Measurements from ENCODE around the gene PPP2R3C.
"Not testable (repeated sequence)": the region's sequence is repeated elsewhere in the genome, so short reads cannot be mapped to it uniquely, and the experiment has no call there.

The PPP2R3C gene

DNA sequence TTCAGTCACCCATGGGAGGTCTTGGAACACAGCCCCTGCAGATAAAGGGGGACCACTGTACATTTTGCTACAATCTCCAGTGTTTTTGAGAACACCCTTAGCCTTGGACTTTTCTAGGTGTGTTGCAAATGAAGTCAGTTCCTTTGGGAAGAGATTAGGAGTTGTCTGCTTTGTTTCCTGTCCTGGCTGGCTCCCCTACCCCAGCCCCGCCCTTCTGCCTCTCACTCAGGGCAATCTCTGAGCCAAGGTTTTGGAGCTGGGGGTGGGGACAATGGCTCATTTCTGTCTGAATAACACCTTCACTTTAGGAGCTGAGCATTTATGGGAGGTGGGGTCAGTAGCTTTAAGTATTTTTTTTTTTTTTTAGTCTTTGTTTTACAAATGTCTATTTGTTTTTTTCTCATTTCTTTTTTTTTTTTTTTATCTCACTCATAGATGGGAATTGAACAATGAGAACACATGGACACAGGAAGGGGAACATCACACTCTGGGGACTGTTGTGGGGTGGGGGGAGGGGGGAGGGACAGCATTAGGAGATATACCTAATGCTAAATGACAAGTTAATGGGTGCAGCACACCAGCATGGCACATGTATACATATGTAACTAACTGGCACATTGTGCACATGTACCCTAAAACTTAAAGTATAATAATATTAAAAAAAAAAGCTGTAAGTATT lies 60.5 kb downstream of the PPP2R3C start:
- not testable (repeated sequence) for H3K27ac ChIP-seq (ENCODE audit: low read depth, low read length, severe bottlenecking); H3K4me3 ChIP-seq (ENCODE audit: extremely low read depth, insufficient read depth, low read length, poor library complexity, severe bottlenecking); H3K9me3 ChIP-seq (ENCODE audit: control insufficient read depth, low read length)
- Histone ChIP-seq H3K36me3 (ENCODE audit: control insufficient read depth, insufficient read depth, low read length) (peaks cover 42% of the 10 kb centered on the region), H3K4me1 (ENCODE audit: control insufficient read depth, insufficient read depth, low read length, poor library complexity, severe bottlenecking) (peaks cover 11% of the 10 kb centered on the region)
- WGBS, 2 experiments (ENCODE audit: insufficient coverage in 2 of 2) = no CpG with 5 or more reads among the region's 1 CpG

DNA sequence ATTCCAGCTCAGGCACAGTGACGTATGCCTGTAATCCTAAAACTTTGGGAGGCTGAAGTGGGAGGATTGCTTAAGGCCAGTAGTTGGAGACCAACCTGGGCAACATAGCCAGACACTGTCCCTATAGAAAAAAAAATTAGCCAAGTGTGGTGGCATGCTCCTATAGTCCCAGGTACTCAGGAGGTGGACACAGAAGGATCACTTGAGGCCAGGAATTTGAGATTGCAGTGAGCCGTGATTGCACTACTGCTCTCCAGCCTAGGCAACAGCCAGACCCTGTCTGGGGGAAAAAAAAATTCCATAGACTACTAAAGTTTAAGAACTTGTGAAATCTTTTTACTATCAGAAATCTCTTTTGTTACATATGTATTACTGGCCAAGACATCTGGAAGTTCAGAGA lies 69.2 kb downstream of the PPP2R3C start:
- no peak overlapping the region for H3K27ac ChIP-seq (ENCODE audit: low read depth, low read length, severe bottlenecking)
- WGBS, 2 experiments (ENCODE audit: insufficient coverage in 2 of 2) = 100% methylated on average over 1 to 2 of the region's 2 CpGs
- no peak overlapping the region for H3K4me3 ChIP-seq (ENCODE audit: extremely low read depth, insufficient read depth, low read length, poor library complexity, severe bottlenecking)
- no peaks in the 10 kb centered on the region for H3K4me1 ChIP-seq (ENCODE audit: control insufficient read depth, insufficient read depth, low read length, poor library complexity, severe bottlenecking)
- H3K9me3 ChIP-seq (ENCODE audit: control insufficient read depth, low read length) = no peaks in the 10 kb centered on the region
- H3K36me3 ChIP-seq (ENCODE audit: control insufficient read depth, insufficient read depth, low read length) = peaks cover 39% of the 10 kb centered on the region

DNA sequence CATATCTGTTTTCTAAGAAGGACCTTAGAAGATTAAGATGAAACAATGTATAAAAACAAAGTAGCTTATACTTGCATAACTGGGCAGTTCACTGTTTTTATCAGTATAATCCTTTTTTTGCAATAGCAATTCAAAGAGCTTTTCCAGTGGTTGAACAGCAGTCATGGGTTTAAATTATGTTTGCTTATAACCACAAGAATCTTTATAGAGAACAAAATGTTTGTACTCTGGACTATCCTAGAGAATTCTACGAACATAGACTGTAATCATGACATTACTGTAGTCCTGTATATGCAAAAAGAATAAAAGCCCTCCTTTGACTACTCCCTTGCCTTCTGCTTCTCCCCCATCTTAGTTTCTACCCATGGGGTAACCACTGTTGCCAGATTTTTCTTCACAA lies 70.0 kb downstream of the PPP2R3C start:
- WGBS, 2 experiments (ENCODE audit: insufficient coverage in 2 of 2) = 100% methylated on average over 1 of the region's 1 CpG; no CpG with 5 or more reads in 1 of the 2 experiments
- H3K27ac ChIP-seq (ENCODE audit: low read depth, low read length, severe bottlenecking) = no peak overlapping the region
- H3K4me1 ChIP-seq (ENCODE audit: control insufficient read depth, insufficient read depth, low read length, poor library complexity, severe bottlenecking) = no peaks in the 10 kb centered on the region

DNA sequence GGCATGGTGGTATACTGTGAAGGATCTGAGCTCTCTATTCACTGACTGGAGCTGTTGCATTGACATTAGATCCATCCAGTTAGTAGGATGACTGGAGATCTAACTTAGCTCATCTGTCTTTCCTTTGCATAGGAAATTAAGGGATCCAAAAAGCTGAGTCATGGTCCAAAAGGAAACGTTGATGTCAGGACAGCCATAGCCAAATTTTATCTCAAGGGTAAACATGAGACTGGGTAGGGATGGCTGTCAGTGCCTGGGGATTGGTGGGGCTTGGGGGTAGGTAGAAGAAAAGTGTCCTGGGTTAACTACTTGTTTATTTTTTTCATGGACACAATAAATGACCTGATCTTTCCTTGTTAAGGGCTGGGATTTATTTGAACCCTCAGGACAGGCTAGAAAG lies 71.1 kb downstream of the PPP2R3C start:
- peaks cover 33% of the 10 kb centered on the region for H3K36me3 ChIP-seq (ENCODE audit: control insufficient read depth, insufficient read depth, low read length)
- H3K4me3 ChIP-seq (ENCODE audit: extremely low read depth, insufficient read depth, low read length, poor library complexity, severe bottlenecking) = no peak overlapping the region
- WGBS, 2 experiments (ENCODE audit: insufficient coverage in 2 of 2) = 67% methylated on average over 1 of the region's 1 CpG; no CpG with 5 or more reads in 1 of the 2 experiments
- no peaks in the 10 kb centered on the region for H3K9me3 ChIP-seq (ENCODE audit: control insufficient read depth, low read length)
- H3K4me1 ChIP-seq (ENCODE audit: control insufficient read depth, insufficient read depth, low read length, poor library complexity, severe bottlenecking) = no peaks in the 10 kb centered on the region
- peak overlapping the region; percentile 3 for H3K27ac ChIP-seq (ENCODE audit: low read depth, low read length, severe bottlenecking)

More for the DNA sequence above, 70.0 kb downstream of the PPP2R3C start:
- Histone ChIP-seq H3K36me3 (ENCODE audit: control insufficient read depth, insufficient read depth, low read length) (peaks cover 33% of the 10 kb centered on the region), H3K4me3 (ENCODE audit: extremely low read depth, insufficient read depth, low read length, poor library complexity, severe bottlenecking) (no peak overlapping the region), H3K9me3 (ENCODE audit: control insufficient read depth, low read length) (no peaks in the 10 kb centered on the region)

DNA sequence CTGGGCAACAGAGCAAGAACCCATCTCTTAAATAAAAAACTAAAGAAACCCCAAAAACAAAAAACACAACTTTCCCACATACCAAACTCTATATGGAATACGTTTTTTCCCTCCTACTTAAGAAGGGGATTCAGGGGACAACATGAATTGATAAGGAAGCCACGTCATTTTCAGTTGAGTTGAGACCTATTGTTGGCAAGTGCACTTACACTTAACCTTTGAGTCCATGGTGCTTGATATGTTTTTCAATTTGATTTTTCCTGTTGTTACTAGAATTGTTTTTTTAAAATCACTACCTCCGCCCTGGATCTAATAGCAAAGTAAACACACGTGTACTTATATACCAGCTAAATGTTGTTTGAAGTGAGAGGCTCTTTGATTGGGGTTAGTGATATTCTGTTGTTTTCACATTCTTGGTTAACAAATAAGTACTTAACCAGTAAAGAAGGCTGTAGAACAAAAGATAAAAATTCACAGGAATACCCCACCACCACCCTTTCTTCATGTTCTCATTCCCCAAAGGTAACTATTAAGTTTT lies 73.7 kb downstream of the PPP2R3C start:
- 100% methylated on average over 1 of the region's 4 CpGs; no CpG with 5 or more reads in 1 of the 2 experiments for WGBS, 2 experiments (ENCODE audit: insufficient coverage in 2 of 2)
- no peak overlapping the region for H3K27ac ChIP-seq (ENCODE audit: low read depth, low read length, severe bottlenecking)
- no peak overlapping the region for H3K4me3 ChIP-seq (ENCODE audit: extremely low read depth, insufficient read depth, low read length, poor library complexity, severe bottlenecking)
- no peaks in the 10 kb centered on the region for H3K9me3 ChIP-seq (ENCODE audit: control insufficient read depth, low read length)
- peaks cover 24% of the 10 kb centered on the region for H3K36me3 ChIP-seq (ENCODE audit: control insufficient read depth, insufficient read depth, low read length)
- no peaks in the 10 kb centered on the region for H3K4me1 ChIP-seq (ENCODE audit: control insufficient read depth, insufficient read depth, low read length, poor library complexity, severe bottlenecking)

DNA sequence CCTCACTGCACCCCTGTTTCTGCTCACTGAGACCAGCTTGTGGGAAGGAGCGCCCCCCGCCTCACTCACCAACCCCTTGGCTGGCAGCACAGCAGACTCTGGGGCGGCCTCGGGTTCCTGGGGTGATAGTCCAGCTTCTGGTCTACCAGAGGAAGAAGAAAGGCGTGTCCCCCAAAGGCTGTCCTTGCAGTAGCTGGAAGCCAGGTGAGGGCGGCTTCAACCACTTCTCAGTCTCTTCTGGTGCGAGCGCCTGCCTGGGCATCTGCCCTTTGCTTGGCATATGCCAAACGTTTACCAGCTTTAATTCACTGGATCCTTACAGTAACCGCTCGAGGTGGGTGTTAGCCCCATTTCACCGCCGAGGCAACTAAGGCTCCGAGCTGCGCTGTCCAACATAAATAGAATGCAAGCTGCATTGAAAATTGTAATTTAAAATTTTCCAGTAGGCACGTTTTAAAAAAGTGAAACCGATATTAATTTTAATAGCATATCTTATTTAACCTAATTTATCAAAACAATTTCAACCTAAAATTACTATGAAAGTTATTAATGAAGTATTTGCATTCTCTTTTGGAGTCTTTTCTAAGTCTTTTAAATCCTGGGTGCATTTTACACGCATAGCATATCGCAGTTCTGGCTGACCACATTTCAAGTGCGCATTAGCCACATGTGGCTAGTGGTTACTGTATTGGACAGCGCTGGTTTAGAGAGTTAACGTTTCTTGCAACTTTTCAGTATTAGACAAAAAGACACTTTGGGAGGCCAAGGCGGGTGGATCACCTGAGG lies 74.8 kb downstream of the PPP2R3C start:
- peak overlapping the region; percentile 95 for H3K4me3 ChIP-seq (ENCODE audit: extremely low read depth, insufficient read depth, low read length, poor library complexity, severe bottlenecking)
- WGBS, 2 experiments (ENCODE audit: insufficient coverage in 2 of 2) = 39 to 45% methylated on average over 13 of the region's 23 CpGs

DNA sequence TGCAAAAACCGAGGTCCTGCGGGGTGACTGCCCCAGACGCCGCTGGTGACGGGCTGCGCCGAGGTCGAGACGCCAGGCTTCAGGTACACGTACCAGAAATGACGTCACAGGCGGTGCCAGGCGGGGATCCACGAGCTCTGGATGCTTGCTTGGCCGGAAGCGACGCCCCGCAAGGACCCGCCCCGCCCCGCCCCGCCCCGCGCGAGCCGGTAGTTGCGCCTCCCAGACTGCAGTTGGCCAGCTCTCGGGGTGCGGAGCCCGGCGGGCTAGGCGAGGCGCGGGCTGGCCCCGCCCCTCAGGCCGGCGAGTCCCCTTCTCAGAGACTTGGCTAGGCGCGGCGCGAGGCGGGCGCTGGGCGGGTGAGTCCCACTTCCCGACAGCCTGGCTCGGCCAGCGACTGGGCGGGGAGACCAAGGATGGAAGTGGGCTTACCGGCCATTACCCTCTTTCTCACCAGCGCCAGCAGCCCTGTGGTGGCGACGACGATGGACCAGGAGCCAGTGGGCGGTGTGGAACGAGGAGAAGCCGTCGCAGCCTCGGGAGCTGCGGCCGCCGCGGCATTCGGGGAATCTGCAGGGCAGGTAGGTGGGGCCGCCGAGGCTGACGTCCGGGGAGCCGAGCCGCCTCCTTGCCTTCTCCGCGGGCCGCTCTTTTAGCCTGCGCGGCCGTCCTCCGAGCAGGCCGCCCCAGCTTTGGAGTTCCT lies 75.6 kb downstream of the PPP2R3C start, which contains the start of gene FAM177A1:
Gene FAM177A1, plus strand, starts transcription at position 225 of the 703 bp plus-strand sequence. Its CDS starts 192 bp downstream, at position 417.
- 0% methylated on average over 43 to 73 of the region's 77 CpGs for WGBS, 2 experiments (ENCODE audit: insufficient coverage in 2 of 2)
- Histone ChIP-seq H3K36me3 (ENCODE audit: control insufficient read depth, insufficient read depth, low read length) (peaks cover 12% of the 10 kb centered on the region), H3K4me3 (ENCODE audit: extremely low read depth, insufficient read depth, low read length, poor library complexity, severe bottlenecking) (peak within 1 kb of the TSS; percentile 95), H3K27ac (ENCODE audit: low read depth, low read length, severe bottlenecking) (peak within 1 kb of the TSS; percentile 94), H3K9me3 (ENCODE audit: control insufficient read depth, low read length) (no peaks in the 10 kb centered on the region), H3K4me1 (ENCODE audit: control insufficient read depth, insufficient read depth, low read length, poor library complexity, severe bottlenecking) (no peaks in the 10 kb centered on the region)

More for the DNA sequence above, 74.8 kb downstream of the PPP2R3C start:
- Histone ChIP-seq H3K9me3 (ENCODE audit: control insufficient read depth, low read length) (no peaks in the 10 kb centered on the region), H3K27ac (ENCODE audit: low read depth, low read length, severe bottlenecking) (peak overlapping the region; percentile 88), H3K4me1 (ENCODE audit: control insufficient read depth, insufficient read depth, low read length, poor library complexity, severe bottlenecking) (no peaks in the 10 kb centered on the region), H3K36me3 (ENCODE audit: control insufficient read depth, insufficient read depth, low read length) (peaks cover 14% of the 10 kb centered on the region)

DNA sequence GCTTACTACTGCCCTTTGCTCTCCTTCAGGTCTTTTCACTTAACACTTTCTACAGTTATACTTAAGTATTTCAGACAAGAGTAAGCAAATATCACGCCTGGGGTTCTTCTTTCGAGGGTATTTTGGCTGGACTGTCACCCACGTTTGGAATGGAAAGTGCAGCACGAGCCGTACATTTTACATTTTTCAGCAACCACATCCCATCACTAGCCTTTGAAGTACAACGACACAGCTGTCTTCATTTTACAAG lies 76.1 kb downstream of the PPP2R3C start:
- Histone ChIP-seq H3K4me1 (ENCODE audit: control insufficient read depth, insufficient read depth, low read length, poor library complexity, severe bottlenecking) (no peaks in the 10 kb centered on the region), H3K4me3 (ENCODE audit: extremely low read depth, insufficient read depth, low read length, poor library complexity, severe bottlenecking) (peak overlapping the region; percentile 95), H3K27ac (ENCODE audit: low read depth, low read length, severe bottlenecking) (peak overlapping the region; percentile 94), H3K36me3 (ENCODE audit: control insufficient read depth, insufficient read depth, low read length) (peaks cover 12% of the 10 kb centered on the region), H3K9me3 (ENCODE audit: control insufficient read depth, low read length) (no peaks in the 10 kb centered on the region)
- WGBS, 2 experiments (ENCODE audit: insufficient coverage in 2 of 2) = 0 to 2% methylated on average over 3 to 6 of the region's 6 CpGs

DNA sequence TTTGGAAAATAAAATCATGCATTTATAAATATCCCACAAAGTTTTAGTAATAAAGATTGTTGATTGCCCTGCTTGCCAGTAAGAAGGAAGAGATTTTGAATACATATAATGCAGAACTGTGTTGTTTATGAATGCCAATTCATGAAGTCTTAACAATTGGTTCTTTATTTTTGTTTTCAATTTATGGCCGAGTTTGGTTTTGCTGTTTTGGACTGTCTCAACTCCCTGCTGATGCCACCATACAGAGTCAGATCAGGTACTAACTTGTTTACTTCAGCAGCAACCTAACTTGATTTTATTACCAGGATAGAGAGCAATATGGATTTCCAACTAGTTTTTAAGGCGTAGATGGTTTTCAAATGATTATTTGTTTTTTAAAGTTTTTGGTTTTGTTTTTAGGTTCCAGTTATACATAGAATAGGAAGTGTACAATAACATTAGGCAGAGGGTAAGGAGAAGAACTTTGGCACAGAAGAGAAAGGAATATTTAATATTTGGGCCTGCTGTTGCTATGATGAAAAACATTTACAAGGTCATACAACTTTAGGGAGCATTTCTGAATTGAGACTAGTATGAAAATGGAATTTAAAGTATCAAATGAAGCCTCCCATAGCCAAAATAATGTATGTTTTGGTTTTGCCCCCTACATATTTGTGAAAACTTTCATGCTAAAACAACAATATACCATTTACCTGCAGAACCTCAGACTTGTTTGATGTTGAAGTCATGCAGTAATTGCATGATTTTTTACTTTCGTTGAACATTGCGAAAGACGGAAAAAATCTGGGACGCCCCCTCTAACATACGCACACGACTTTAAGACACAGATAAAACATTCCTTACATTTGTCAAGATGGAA lies 76.6 kb downstream of the PPP2R3C start:
- Histone ChIP-seq H3K4me3 (ENCODE audit: extremely low read depth, insufficient read depth, low read length, poor library complexity, severe bottlenecking) (peak overlapping the region; percentile 95), H3K9me3 (ENCODE audit: control insufficient read depth, low read length) (no peaks in the 10 kb centered on the region), H3K4me1 (ENCODE audit: control insufficient read depth, insufficient read depth, low read length, poor library complexity, severe bottlenecking) (no peaks in the 10 kb centered on the region), H3K27ac (ENCODE audit: low read depth, low read length, severe bottlenecking) (peak overlapping the region; percentile 94), H3K36me3 (ENCODE audit: control insufficient read depth, insufficient read depth, low read length) (peaks cover 12% of the 10 kb centered on the region)
- 59 to 77% methylated on average over 7 of the region's 8 CpGs for WGBS, 2 experiments (ENCODE audit: insufficient coverage in 2 of 2)

DNA sequence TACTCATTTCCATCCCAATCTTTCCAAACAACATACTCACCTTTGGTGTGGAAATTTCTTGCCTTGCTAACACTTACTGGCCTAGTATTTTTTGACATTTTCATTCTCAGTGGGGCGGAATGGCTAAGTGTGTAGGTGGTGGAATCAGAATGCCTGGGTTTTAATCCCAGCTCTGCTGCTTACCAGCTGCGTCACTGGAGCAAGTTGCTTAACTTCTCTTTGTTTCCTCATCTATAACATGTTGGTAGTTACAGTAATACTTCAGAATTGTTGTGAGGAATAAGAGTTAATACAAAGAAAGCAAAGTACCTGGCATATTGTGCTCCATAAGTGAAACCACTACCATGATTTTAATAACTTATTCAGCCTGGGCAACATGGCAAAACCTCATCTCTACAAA lies 78.7 kb downstream of the PPP2R3C start:
- WGBS, 2 experiments (ENCODE audit: insufficient coverage in 2 of 2) = no CpG with 5 or more reads among the region's 2 CpGs
- Histone ChIP-seq H3K27ac (ENCODE audit: low read depth, low read length, severe bottlenecking) (no peak overlapping the region), H3K4me1 (ENCODE audit: control insufficient read depth, insufficient read depth, low read length, poor library complexity, severe bottlenecking) (no peaks in the 10 kb centered on the region)

More for the DNA sequence above, 78.7 kb downstream of the PPP2R3C start:
- Histone ChIP-seq H3K4me3 (ENCODE audit: extremely low read depth, insufficient read depth, low read length, poor library complexity, severe bottlenecking) (no peak overlapping the region), H3K9me3 (ENCODE audit: control insufficient read depth, low read length) (no peaks in the 10 kb centered on the region), H3K36me3 (ENCODE audit: control insufficient read depth, insufficient read depth, low read length) (no peaks in the 10 kb centered on the region)
